ENCODE results near the gene IRAK3. TPM values are rescaled to one million over a fixed set of nuclear protein-coding genes. Genes with fewer than 3 reads are reported as not detected.
"Not testable (repeated sequence)": the region's sequence is repeated elsewhere in the genome, so short reads cannot be mapped to it uniquely, and the experiment has no call there.

Gene IRAK3
- total RNA-seq, 1 donor from 2014 or later, result 23.1 TPM

GRCh38 chr12:66302827-66303169 lies 113.8 kb downstream of the IRAK3 start:
- DNase-seq (ENCODE audit: low spot score), result no peak

GRCh38 chr12:66303316-66303804 lies 114.3 kb downstream of the IRAK3 start:
- DNase-seq (ENCODE audit: low spot score), result not testable (repeated sequence)

Other genes starting within 250 kb of the IRAK3 start
- gene LLPH, start 58.5 kb upstream of the IRAK3 start, total RNA-seq, result 27.6 TPM
- gene TMBIM4, start 19.2 kb upstream of the IRAK3 start, total RNA-seq, result 124 TPM
- gene HELB, start 113.3 kb downstream of the IRAK3 start, total RNA-seq, result 7.0 TPM